GM12891 (cell line): ENCODE data around the gene ITPR3.

ENCODE experiments used
- POLR2A ChIP-seq: IDR thresholded peaks from 2 replicates; pipeline ENCODE4 v1.6.1; 2011; ENCODE audit warnings: low read depth, low read length, control low read depth
- POLR2AphosphoS5 ChIP-seq: IDR thresholded peaks from 2 replicates; pipeline ENCODE4 v1.6.1; 2011; ENCODE audit warnings: low read depth, low read length, control low read depth
- SPI1 ChIP-seq: IDR thresholded peaks from 2 replicates; pipeline ENCODE4 v1.6.1; 2011; ENCODE audit warnings: low read depth, low read length, control low read depth
- TAF1 ChIP-seq: IDR thresholded peaks from 2 replicates; pipeline ENCODE4 v1.6.1; 2011; ENCODE audit warnings: low read depth, low read length, control low read depth

DNA sequence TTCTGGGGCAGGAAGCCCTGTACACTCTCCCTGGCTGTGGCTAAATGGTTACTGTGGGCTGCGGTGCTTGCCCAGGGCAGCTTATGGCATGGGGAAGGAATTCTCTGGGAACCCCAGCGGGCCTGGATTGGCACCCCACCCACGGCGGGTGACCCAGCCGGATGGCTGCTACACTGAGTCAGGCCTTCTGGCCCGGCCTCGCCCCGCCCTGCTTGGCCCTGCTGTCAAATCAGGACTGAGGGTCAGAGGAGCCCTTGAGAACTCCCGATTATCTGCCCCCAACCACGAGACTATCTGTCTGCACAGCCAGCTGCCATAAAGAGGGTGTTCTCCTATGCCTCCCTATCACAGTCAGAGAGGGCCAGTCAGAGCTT, 7.3 kb upstream of the ITPR3 start:
- TF ChIP-seq POLR2AphosphoS5 (no peak), TAF1 (no peak), POLR2A (no peak), SPI1 (no peak)
